Endothelial cell of umbilical vein (primary cell): ENCODE results near the gene ENAH. TPM values are rescaled to one million over a fixed set of nuclear protein-coding genes. Genes with fewer than 3 reads are reported as not detected.

Experiments
- BruUV-seq: library from RNA; stranded (reverse); fragments of 400-500 nt; replicated peaks from 2 replicates; lab custom pipeline; 2021; lab: Mats Ljungman, UMichigan
- CTCF ChIA-PET: fragments of 300-600, 350-600 bp; sonication (Branson Sonifier 250); formaldehyde crosslinking; loops from one replicate; lab custom pipeline; 2021; ENCODE audit warnings: antibody characterized with exemption, inconsistent platforms; lab: Charles Lee
- POLR2A ChIA-PET: fragments of 300-600, 350-600 bp; sonication (Branson Sonifier 250); formaldehyde crosslinking; loops from one replicate; lab custom pipeline; 2021; ENCODE audit warnings: antibody characterized with exemption, inconsistent platforms; lab: Charles Lee
- DNase-seq: peaks from one replicate; pipeline ENCODE4 v3.0.0-alpha.2; 2011; ENCODE audit warnings: low read depth, low spot score
- FAIRE-seq: peaks from 2 replicates; lab custom pipeline; 2011; peaks lifted over from hg19 to GRCh38; lab: Jason Lieb, UNC
- H2AFZ ChIP-seq: 2 replicates; pipeline ENCODE4 v1.6.0; 2012; ENCODE audit warnings: low read depth, low read length, control low read depth, inconsistent platforms
- H3K27ac ChIP-seq: 2 replicates; pipeline ENCODE4 v1.5.1; 2011; ENCODE audit warnings: low read depth, mild to moderate bottlenecking, control low read depth, low read length, moderate library complexity; ENCODE audit not compliant: insufficient read depth
- H3K27me3 ChIP-seq, 2 experiments: 2 replicates each; pipeline versions ENCODE4 v1.6.0 to v1.6.1; 2011; ENCODE audit warnings: low read length in 2 of 2, mixed read lengths in 1 of 2; ENCODE audit not compliant: control insufficient read depth in 2 of 2, insufficient read depth in 2 of 2
- H3K36me3 ChIP-seq, 2 experiments: 2 replicates in 1 of 2; 3 replicates in 1 of 2; pipeline ENCODE4 v1.5.1; 2011; ENCODE audit warnings: low read length in 2 of 2, mild to moderate bottlenecking in 1 of 2, moderate library complexity in 1 of 2; ENCODE audit not compliant: control insufficient read depth in 2 of 2, insufficient read depth in 2 of 2; ENCODE audit errors: extremely low read depth in 1 of 2
- H3K4me1 ChIP-seq: 3 replicates; pipeline ENCODE4 v1.5.1; 2011; ENCODE audit warnings: mild to moderate bottlenecking, low read length; ENCODE audit not compliant: control insufficient read depth, insufficient read depth; ENCODE audit errors: extremely low read depth
- H3K4me2 ChIP-seq: 2 replicates; pipeline ENCODE4 v1.6.1; 2011; ENCODE audit warnings: low read length, control low read depth, mixed read lengths; ENCODE audit not compliant: insufficient read depth
- H3K4me3 ChIP-seq, 3 experiments: fragments of 200-600 bp in 1 of 3; sonication (generic), shearing (Covaris generic) in 1 of 3; replicated peaks in 1 of 3; 2 replicates each; pipeline ENCODE4 v1.5.1; 2011 to 2016; ENCODE audit warnings: control low read depth in 3 of 3, low read length in 3 of 3, mild to moderate bottlenecking in 2 of 3, inconsistent platforms in 1 of 3, low read depth in 1 of 3, moderate library complexity in 1 of 3; ENCODE audit not compliant: insufficient read depth in 1 of 3
- H3K79me2 ChIP-seq: 2 replicates; pipeline ENCODE4 v1.6.0; 2012; ENCODE audit warnings: low read length, inconsistent platforms; ENCODE audit not compliant: control insufficient read depth, insufficient read depth
- H3K9ac ChIP-seq: replicated peaks from 2 replicates; pipeline ENCODE3; 2011; ENCODE audit warnings: low read length, control low read depth; ENCODE audit not compliant: insufficient read depth; ENCODE audit errors: extremely low read depth
- H3K9me1 ChIP-seq: replicated peaks from 3 replicates; pipeline ENCODE4 v1.6.0; 2011; ENCODE audit warnings: mild to moderate bottlenecking, low read length; ENCODE audit not compliant: control insufficient read depth, insufficient read depth; ENCODE audit errors: extremely low read depth
- H3K9me3 ChIP-seq: replicated peaks from 2 replicates; pipeline ENCODE4 v1.5.1; 2012; ENCODE audit warnings: low read length, inconsistent platforms; ENCODE audit not compliant: control insufficient read depth, insufficient read depth
- H4K20me1 ChIP-seq: replicated peaks from 2 replicates; pipeline ENCODE3; 2011; ENCODE audit warnings: mild to moderate bottlenecking, low read length; ENCODE audit not compliant: control insufficient read depth, insufficient read depth; ENCODE audit errors: extremely low read depth
- EZH2 ChIP-seq: IDR thresholded peaks from 2 replicates; pipeline ENCODE4 v1.6.1; 2012; ENCODE audit warnings: borderline replicate concordance, low read depth, mild to moderate bottlenecking, moderate library complexity, low read length, inconsistent platforms; ENCODE audit not compliant: severe bottlenecking
- FOS ChIP-seq: IDR thresholded peaks from 2 replicates; pipeline ENCODE4 v1.6.1; 2011; ENCODE audit warnings: mild to moderate bottlenecking, low read length, moderate library complexity, borderline replicate concordance; ENCODE audit not compliant: insufficient read depth
- GATA2 ChIP-seq: IDR thresholded peaks from 2 replicates; pipeline ENCODE4 v1.7.0; 2011; ENCODE audit warnings: low read depth, mild to moderate bottlenecking, moderate library complexity, mixed read lengths, low read length; ENCODE audit not compliant: insufficient read length, insufficient read depth
- JUN ChIP-seq: IDR thresholded peaks from 2 replicates; pipeline ENCODE4 v1.6.1; 2011; ENCODE audit warnings: borderline replicate concordance, low read depth; ENCODE audit not compliant: insufficient read length, insufficient read depth
- MYC ChIP-seq: IDR thresholded peaks from one replicate; pipeline ENCODE4 v1.6.1; 2011; ENCODE audit warnings: mild to moderate bottlenecking, low read depth, low read length
- POLR2A ChIP-seq: IDR thresholded peaks from 2 replicates; pipeline ENCODE4 v1.6.1; 2012; ENCODE audit warnings: low read depth, mild to moderate bottlenecking, control low read depth, low read length
- POLR2AphosphoS5 ChIP-seq: IDR thresholded peaks from 2 replicates; pipeline ENCODE4 v1.6.1; 2012; ENCODE audit warnings: low read depth, mild to moderate bottlenecking, control low read depth, low read length, moderate library complexity; ENCODE audit not compliant: insufficient read depth
- dilution Hi-C: fragments of 300-500 bp; cut with MboI; formaldehyde crosslinking; loops from one replicate; pipeline ENCODE4 v1.15.0; 2019; ENCODE audit warnings: low sequenced_read_pairs; ENCODE audit not compliant: extremely low pct_ligation_motif_present
- intact Hi-C: fragments of 100-400 bp; cut with micrococcal nuclease; formaldehyde crosslinking; loops from one replicate; pipeline ENCODE4 v1.10.0; 2022
- polyA plus RNA-seq, 4 experiments: library from polyadenylated mRNA; depleted of rRNA in 3 of 4; stranded (reverse) in 3 of 4; unstranded in 1 of 4; fragments of >200 nt; gene quantifications; 2 replicates each; pipeline versions ENCODE4 v1.2.1 to v1.2.3, GENCODE V29; 2011 to 2012; ENCODE audit warnings: missing spikeins in 1 of 4
- total RNA-seq: library from RNA; stranded (reverse); gene quantifications from 2 replicates; pipeline ENCODE4 v1.2.3, GENCODE V29; 2021
- TF ChIP-seq, protein P1 (sequence below), 2 donors: IDR thresholded peaks; 1 replicate in 1 of 2; 2 replicates in 1 of 2; pipeline ENCODE4 v1.5.1; 2011; ENCODE audit warnings: low read length in 2 of 2, mild to moderate bottlenecking in 2 of 2, moderate library complexity in 2 of 2, control low read depth in 1 of 2, inconsistent platforms in 1 of 2, low read depth in 1 of 2; ENCODE audit not compliant: insufficient read depth in 1 of 2; ENCODE audit errors: extremely low read depth in 1 of 2
- TF ChIP-seq, protein P2 (sequence below): IDR thresholded peaks from 2 replicates; pipeline ENCODE4 v1.6.1; 2011; ENCODE audit not compliant: insufficient read depth, insufficient read length

The ENAH gene
- total and polyA plus RNA-seq, 2 donors (not counting 3 experiments of a cell fraction or from before 2014, with no cell fraction given): 19.9 to 95.6 TPM

DNA sequence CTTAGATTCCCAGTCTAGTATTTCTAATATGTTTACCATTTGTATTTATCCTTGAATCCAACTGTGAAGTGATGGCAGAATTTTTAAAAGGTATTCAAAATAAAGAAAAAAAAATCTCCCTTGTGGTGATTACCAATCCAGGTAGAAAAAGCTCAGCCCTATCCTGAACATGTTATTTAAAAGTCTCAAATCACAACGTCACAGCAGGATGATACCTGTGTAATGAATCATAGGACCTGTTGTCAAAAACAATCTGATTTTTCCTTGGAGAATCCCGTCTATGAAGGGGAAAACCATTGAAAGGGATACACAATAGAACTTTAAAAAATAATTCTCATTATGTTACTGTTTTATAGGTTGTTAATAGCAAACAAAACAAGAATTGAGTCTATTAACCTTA is 148.1 kb downstream of the ENAH start:
- Histone ChIP-seq H3K79me2 (no peaks in the 10 kb centered on the region), H4K20me1 (no peaks in the 10 kb centered on the region), H3K36me3 (peaks cover 4 to 5% of the 10 kb centered on the region in 2 experiments), H2AFZ (no peak overlapping the region), H3K27ac (no peak overlapping the region), H3K4me2 (no peak overlapping the region), H3K4me1 (peaks cover 17% of the 10 kb centered on the region), H3K4me3 (no peak overlapping the region), H3K9me3 (no peaks in the 10 kb centered on the region), H3K9ac (no peak overlapping the region), H3K27me3 (no peaks in the 10 kb centered on the region), H3K9me1 (no peaks in the 10 kb centered on the region)
- CTCF ChIA-PET: no interaction called here
- intact Hi-C loops (loop anchor here (5.0 kb wide), 1 partner anchor 258 kb away; no protein-coding TSS in a partner anchor), dilution Hi-C loops (no loop called here)
- DNase-seq (no peak), FAIRE-seq (no peak)
- TF ChIP-seq POLR2A (no peak), POLR2AphosphoS5 (no peak), FOS (no peak), EZH2 (no peak)
- TF ChIP-seq, protein P1, sequence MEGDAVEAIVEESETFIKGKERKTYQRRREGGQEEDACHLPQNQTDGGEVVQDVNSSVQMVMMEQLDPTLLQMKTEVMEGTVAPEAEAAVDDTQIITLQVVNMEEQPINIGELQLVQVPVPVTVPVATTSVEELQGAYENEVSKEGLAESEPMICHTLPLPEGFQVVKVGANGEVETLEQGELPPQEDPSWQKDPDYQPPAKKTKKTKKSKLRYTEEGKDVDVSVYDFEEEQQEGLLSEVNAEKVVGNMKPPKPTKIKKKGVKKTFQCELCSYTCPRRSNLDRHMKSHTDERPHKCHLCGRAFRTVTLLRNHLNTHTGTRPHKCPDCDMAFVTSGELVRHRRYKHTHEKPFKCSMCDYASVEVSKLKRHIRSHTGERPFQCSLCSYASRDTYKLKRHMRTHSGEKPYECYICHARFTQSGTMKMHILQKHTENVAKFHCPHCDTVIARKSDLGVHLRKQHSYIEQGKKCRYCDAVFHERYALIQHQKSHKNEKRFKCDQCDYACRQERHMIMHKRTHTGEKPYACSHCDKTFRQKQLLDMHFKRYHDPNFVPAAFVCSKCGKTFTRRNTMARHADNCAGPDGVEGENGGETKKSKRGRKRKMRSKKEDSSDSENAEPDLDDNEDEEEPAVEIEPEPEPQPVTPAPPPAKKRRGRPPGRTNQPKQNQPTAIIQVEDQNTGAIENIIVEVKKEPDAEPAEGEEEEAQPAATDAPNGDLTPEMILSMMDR (IDR thresholded peaks at IDR 0.05; ENCODE audit: extremely low read depth in 1 of 2, insufficient read depth in 1 of 2, low read depth in 1 of 2, low read length in 2 of 2): no peak
- BruUV-seq: no TSS peak
- POLR2A ChIA-PET: no interaction called here

DNA sequence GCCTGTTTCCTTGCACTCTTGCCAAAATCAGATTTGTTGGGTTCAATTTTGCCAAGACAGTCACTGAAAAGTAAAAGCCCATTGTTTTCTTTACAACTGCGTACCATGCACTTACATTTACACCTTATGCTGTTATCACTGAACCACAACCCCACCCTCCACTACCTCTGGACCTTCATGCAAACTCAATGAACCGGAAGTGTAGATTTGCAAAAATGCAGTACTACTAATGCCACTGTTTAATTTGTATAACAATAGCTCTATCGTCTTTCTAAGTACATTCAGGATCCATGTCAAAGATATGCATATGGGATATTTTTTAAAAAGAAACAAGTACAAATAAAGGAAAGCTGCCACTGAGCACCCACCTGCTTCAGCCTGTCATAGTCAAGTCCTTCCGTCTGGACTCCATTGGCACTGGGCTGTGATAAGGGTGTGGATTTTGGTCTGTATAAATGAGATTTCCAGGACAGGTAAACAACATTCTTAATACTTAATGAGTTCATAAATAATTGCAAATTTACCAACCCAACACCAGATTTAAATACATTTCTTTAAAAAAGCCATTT is 152.2 kb downstream of the ENAH start:
- no peaks in the 10 kb centered on the region for H3K9me3 ChIP-seq
- dilution Hi-C loops (no loop called here), intact Hi-C loops (no loop called here)
- no peak for DNase-seq
- peaks cover 2% of the 10 kb centered on the region for H3K4me1 ChIP-seq
- peaks cover 3 to 10% of the 10 kb centered on the region in 2 experiments for H3K36me3 ChIP-seq
- H3K4me3 ChIP-seq: no peak overlapping the region
- no peak overlapping the region for H2AFZ ChIP-seq
- CTCF ChIA-PET: interaction anchor here (2.1 kb wide), 1 partner anchor 8 kb away, joined by 7 read pairs; no protein-coding TSS in a partner anchor
- H3K4me2 ChIP-seq: no peak overlapping the region
- FAIRE-seq: no peak
- no peak overlapping the region for H3K9ac ChIP-seq
- TF ChIP-seq, protein P2, sequence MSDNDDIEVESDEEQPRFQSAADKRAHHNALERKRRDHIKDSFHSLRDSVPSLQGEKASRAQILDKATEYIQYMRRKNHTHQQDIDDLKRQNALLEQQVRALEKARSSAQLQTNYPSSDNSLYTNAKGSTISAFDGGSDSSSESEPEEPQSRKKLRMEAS: no peak
- TF ChIP-seq GATA2: no peak
- no peak for TF ChIP-seq MYC
- TF ChIP-seq EZH2: no peak
- TF ChIP-seq JUN: no peak
- no peak for TF ChIP-seq FOS
- TF ChIP-seq POLR2A: no peak
- TF ChIP-seq, protein P1 (IDR thresholded peaks at IDR 0.05; ENCODE audit: extremely low read depth in 1 of 2, insufficient read depth in 1 of 2, low read depth in 1 of 2, low read length in 2 of 2): no peak
- no peak overlapping the region for H3K27ac ChIP-seq
- no peaks in the 10 kb centered on the region for H3K79me2 ChIP-seq
- H3K9me1 ChIP-seq: no peaks in the 10 kb centered on the region
- POLR2A ChIA-PET: no interaction called here
- H3K27me3 ChIP-seq: no peaks in the 10 kb centered on the region
- no peaks in the 10 kb centered on the region for H4K20me1 ChIP-seq
- no TSS peak for BruUV-seq
